ELR (cell line): Measurements from ENCODE around the gene GLIS2.

Experiments used
- DNase-seq: peaks from one replicate; pipeline ENCODE4 v3.0.0-alpha.2; 2015; ENCODE audit warnings: low read depth

Gene GLIS2

DNA sequence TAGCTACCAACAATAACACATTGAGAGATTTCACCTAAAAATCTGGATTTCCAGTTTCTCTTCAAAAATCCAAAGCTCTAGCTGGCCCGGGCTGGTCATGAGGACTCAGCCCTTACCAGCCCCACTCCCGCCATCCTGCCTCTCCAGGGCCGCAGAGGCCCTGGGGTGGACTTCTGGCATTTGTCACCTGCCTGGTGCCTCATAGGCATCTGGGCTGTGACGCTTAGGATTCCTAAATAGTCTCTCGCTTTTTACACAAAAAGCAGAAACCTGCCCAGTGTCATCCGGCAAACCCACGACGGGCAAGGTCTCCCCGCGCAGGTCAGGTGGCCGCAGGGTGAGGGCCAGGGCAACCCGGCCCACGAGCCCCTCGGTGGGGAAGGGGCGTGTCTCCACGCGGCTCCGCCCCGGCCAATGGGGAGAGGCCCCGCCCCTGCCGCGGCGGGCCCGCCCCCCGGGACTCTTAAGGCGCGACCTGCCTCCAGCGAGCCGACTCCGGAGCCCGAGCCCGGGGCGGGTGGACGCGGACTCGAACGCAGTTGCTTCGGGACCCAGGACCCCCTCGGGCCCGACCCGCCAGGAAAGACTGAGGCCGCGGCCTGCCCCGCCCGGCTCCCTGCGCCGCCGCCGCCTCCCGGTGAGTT lies 55.6 kb downstream of the GLIS2 start, which contains the start of gene VASN:
Gene VASN, plus strand, starts transcription at position 492 of the 644 bp plus-strand sequence. CDS start 9,030 bp downstream, outside the sequence.
- DNase-seq = peak; percentile 77

GRCh38 chr16:4372001-4372577 lies 56.2 kb downstream of the GLIS2 start:
- peak; percentile 68 for DNase-seq

- DNase-seq = peak; percentile 78
Measured at GRCh38 chr16:4372578-4373355, 56.9 kb downstream of the GLIS2 start.

- DNase-seq = peak; percentile 48
Measured at GRCh38 chr16:4373356-4373908, 57.6 kb downstream of the GLIS2 start.

DNA sequence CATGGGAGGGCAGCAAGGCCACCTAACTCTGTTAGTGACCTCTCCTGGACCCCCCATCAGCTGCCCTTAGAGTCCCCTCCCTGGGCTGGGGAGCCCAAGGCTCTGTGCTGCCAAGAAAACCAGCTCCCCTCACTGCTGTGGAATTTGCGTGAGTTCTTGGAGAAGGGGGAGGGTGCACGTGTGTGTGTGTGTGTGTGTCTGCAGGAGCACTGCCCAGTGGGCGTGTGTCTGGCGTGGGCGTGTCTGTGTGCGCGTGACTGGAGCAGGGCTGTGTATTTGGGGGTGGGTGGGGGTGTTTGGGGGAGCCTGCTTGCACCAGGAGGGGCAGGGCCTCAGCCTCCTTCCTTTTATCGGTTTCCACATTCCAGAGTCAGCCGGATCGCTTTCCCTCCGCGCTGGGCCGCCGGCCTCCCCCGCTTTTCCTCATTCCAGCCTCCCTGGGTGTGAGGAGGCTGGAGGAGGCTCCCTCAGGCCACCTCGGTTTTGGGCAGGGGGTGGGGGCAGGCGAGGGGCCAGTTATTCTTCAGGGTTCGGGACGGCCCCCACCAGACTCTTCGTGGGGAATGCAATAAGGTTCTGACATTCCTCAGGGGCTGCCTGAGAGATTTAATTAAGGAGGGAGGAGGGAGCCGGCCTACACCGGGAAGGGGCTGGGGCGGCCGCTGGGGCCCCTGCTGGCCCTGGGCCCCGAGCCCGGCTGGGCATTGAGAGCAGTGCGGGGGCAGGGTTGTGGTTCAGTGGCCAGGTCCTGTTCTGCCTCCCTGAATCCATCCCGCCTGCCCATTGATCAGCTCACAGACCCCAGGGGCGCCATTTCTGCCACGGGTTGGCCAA lies 58.3 kb downstream of the GLIS2 start:
- peak; percentile 87 for DNase-seq

GRCh38 chr16:4375717-4376116 lies 59.9 kb downstream of the GLIS2 start:
- peak; percentile 74 for DNase-seq

- peak; percentile 81 for DNase-seq
Measured at GRCh38 chr16:4376126-4376892, 60.4 kb downstream of the GLIS2 start.

GRCh38 chr16:4376893-4377572 lies 61.2 kb downstream of the GLIS2 start:
- no peak for DNase-seq

- no peak for DNase-seq
Measured at GRCh38 chr16:4377573-4378154, 61.8 kb downstream of the GLIS2 start.

DNA sequence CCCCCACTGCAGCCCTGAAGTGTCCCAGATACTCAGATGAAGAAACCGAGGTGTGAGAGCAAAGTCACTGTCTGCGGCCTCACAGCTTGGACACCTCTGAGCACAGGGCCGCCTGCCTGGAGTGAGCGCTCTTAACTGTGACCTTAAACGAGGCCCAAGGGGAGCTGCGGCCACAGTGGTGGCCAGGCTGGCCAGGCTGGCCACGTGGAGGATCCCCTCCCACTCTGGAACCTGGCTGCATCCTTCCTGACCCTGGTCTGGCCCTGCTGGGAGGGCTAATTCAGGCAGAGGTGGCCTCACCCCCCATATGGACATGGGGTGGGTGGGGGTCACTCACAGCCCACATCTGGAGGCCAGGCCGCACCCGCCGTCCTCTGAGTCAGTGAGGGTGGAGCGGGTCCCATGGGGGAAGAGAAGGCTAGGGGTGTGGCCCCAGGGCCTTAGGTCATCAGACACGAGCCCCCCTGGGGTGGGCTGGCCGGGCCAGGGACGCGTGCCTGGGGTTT lies 62.3 kb downstream of the GLIS2 start:
- DNase-seq = peak; percentile 46

GRCh38 chr16:4378999-4379690 lies 63.3 kb downstream of the GLIS2 start:
- DNase-seq = no peak

DNA sequence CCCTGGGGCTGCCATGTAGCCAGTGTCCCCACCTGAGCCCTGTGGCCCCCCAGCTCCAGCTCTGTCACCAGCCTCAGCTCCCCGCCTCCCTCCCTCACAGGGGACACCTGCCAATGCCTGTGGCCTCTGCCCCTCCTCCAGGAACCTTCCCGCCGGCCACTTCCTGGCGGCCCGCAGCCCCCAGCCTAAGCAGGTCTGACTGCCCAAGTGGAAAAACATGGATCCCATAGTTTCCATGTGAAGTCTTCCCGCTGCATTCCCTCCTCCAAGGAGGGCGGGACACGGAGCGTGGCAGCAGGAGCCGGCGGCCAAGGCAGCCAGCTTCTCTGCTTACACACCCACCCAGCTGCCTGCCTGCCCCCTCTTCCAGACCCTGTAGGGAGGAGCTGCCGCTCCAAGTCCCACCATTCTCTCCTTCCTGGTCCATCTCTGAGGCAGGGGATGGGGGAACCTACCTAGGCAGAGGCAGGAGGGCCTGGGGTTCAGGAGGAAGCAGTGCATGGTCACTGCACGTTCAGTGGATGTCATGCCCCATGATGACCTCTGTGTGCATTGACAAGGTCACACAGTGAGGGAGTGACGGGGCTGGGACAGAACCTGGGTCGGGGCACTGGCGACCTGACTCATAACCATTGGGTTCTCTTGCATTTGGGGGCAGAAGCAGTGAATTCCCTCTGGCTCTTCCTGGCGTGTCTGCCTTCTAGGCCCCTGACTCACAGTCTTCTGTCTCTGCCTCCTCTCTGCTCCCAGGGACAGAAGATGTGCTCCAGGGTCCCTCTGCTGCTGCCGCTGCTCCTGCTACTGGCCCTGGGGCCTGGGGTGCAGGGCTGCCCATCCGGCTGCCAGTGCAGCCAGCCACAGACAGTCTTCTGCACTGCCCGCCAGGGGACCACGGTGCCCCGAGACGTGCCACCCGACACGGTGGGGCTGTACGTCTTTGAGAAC lies 64.5 kb downstream of the GLIS2 start:
- peak; percentile 31 for DNase-seq

DNA sequence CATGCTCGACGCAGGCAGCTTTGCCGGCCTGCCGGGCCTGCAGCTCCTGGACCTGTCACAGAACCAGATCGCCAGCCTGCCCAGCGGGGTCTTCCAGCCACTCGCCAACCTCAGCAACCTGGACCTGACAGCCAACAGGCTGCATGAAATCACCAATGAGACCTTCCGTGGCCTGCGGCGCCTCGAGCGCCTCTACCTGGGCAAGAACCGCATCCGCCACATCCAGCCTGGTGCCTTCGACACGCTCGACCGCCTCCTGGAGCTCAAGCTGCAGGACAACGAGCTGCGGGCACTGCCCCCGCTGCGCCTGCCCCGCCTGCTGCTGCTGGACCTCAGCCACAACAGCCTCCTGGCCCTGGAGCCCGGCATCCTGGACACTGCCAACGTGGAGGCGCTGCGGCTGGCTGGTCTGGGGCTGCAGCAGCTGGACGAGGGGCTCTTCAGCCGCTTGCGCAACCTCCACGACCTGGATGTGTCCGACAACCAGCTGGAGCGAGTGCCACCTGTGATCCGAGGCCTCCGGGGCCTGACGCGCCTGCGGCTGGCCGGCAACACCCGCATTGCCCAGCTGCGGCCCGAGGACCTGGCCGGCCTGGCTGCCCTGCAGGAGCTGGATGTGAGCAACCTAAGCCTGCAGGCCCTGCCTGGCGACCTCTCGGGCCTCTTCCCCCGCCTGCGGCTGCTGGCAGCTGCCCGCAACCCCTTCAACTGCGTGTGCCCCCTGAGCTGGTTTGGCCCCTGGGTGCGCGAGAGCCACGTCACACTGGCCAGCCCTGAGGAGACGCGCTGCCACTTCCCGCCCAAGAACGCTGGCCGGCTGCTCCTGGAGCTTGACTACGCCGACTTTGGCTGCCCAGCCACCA lies 65.4 kb downstream of the GLIS2 start:
- no peak for DNase-seq

GRCh38 chr16:4381935-4382794 lies 66.3 kb downstream of the GLIS2 start:
- no peak for DNase-seq

GRCh38 chr16:4382795-4383357 lies 67.0 kb downstream of the GLIS2 start:
- no peak for DNase-seq
